ENCODE data around the gene POLG.
A peak's percentile ranks its signal among the peaks of the same experiment; 100 is the strongest.

The POLG gene

DNA sequence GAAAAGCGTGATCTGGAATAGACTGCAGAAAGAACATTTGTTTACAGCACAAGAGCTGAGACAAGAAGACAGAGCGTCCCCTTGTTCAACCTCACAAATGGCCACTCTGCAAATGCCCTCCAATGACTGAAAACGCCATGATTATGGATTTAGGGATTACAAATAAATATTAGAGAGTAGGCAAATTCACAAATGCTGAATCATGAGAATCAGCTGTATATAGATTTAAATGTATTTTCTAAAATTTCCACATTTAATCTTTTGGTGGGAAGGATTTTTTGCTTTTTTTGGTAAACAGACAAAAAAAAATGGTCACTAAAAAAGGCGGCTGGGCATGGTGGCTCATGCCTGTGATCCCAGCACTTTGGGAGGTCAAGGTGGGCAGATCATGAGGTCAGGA, 10.6 kb upstream of the POLG start:
- TF ChIP-seq CTCF (conservative IDR thresholded peaks at IDR 0.05) = no peak
- no peak overlapping the region for H3K27ac ChIP-seq

- H3K27ac ChIP-seq = no peak overlapping the region
- TF ChIP-seq CTCF (conservative IDR thresholded peaks at IDR 0.05) = no peak
Observed at GRCh38 chr15:89342840-89343239, 8.2 kb upstream of the POLG start.

- H3K27ac ChIP-seq = peak overlapping the region; percentile 56
- no peak for TF ChIP-seq CTCF (conservative IDR thresholded peaks at IDR 0.05)
Observed at GRCh38 chr15:89341316-89342005, 6.8 kb upstream of the POLG start.

DNA sequence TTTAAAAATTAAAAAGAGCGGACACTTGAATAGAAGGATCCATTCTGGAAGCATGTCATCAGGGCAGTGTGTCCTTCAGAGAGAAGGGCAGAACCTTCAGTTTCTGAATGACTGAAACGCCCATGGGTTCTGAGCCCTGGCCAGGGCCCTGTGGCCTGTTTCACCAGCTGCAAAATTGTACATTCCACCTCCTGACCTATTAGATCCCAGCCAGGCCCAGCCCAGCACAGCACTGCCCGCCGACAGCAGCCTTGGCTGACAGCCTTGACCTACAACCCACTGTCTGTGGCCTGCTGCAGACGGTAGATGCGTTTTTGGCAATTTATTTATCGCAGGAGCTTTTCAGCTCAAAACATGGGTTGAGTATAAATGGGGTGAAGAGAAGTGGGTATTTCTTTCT, 5.9 kb upstream of the POLG start:
- peak overlapping the region; percentile 56 for H3K27ac ChIP-seq
- no peak for TF ChIP-seq CTCF (conservative IDR thresholded peaks at IDR 0.05)

DNA sequence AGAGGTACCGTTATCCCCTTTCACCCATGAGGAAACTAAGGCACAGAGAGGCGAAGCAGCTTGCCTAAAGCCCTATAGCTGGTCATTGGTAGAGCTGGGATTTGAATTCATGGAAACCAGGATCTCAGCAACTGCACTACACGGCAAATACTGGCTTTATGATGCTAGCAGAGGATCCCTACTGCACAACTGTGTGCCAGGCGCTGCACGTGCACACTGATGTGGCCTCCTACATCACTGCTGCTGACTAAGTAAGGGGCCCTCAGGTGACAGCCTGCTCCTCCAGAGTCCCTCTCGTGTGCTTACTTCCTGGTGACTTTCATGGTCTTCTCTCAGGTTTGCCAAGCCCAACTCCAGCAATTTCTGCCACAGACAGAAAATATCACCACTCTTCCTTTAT, 3.4 kb upstream of the POLG start:
- no peak overlapping the region for H3K27ac ChIP-seq
- TF ChIP-seq CTCF (conservative IDR thresholded peaks at IDR 0.05) = no peak

DNA sequence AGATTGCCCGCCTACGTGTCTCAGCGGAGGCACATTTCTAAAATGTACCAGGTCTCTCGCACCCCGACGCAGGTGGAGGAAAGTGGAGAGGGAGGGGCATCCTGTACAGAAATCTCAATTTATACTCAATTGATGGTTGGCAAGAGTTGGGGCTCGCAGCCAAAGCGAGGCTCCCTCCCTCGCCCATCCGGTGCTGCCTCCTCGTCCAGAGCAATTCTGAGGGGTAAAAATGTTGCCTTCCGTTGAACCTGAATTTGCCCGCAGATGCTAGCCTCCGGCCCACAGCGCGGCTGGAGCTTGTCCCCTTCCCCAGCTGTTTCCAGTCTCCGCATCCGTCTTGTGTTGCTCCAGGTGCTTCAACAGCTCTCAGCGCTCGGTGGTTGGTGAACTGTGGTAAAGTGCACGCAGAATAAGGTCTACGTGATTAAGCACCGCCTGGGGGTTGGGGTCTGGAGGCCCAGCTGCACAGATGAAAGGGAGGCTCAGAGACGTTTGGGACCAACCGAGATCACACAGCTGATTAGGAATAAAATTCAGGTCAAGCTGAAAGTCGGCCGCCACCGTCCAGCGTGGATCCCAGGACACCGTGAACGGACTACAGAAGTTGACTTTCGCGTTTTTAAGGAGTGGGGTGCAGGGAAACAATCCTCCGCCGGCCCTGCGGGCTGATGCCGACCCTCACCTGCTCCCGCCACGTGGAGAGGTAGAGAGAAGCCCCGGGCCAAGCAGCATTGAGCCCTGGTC, 846 bp upstream of the POLG start:
- TF ChIP-seq CTCF (conservative IDR thresholded peaks at IDR 0.05) = no peak

DNA sequence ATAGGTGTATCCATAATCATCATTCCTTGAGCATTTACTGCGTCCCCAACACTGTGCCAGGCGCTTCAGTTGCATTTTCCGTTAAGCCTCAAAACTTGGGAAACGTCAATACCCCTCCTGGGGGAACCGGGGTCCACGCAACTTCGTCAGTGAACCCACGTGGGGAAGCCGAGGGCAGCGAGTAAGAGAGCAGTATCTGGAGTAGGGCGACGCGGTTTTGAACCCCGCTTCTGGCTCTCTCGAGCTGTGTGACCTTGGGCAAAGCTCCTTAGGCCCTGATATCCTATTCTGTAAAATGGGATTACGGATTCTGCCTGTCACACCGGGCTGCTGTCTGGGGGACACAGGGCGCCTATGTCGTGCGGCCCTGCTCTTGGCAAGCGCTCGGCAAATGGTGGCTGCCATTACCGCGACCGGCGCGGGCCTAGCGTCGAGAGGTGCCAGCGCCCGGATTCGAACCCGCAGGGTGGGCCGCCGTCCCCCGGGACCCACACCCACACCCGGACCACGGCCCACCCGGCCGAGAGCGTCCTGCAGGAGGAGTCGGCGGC, 590 bp downstream of the POLG start:
- TF ChIP-seq CTCF (conservative IDR thresholded peaks at IDR 0.05) = no peak
- H3K27ac ChIP-seq = peak overlapping the region; percentile 92

More for the DNA sequence above, 846 bp upstream of the POLG start:
- peak overlapping the region; percentile 92 for H3K27ac ChIP-seq
